RPMI7951 (cell line): ENCODE data around the gene SPSB1. TPM values are rescaled to one million over a fixed set of nuclear protein-coding genes. Genes with fewer than 3 reads are reported as not detected.

ENCODE experiments used
- DNase-seq: peaks from one replicate; pipeline ENCODE4 v3.0.0-alpha.2; 2012; ENCODE audit warnings: low read depth
- total RNA-seq: library from RNA; depleted of rRNA; stranded (reverse); fragments of >200 nt; shearing (Covaris generic); gene quantifications from 2 replicates; pipeline ENCODE4 v1.2.3, GENCODE V29; 2014

SPSB1 gene
- total RNA-seq, 1 experiment from 2014 or later: 7.6 TPM

- peak; percentile 48 for DNase-seq
These were observed 25.1 kb downstream of the SPSB1 start for GRCh38 chr1:9317591-9318417.

DNA sequence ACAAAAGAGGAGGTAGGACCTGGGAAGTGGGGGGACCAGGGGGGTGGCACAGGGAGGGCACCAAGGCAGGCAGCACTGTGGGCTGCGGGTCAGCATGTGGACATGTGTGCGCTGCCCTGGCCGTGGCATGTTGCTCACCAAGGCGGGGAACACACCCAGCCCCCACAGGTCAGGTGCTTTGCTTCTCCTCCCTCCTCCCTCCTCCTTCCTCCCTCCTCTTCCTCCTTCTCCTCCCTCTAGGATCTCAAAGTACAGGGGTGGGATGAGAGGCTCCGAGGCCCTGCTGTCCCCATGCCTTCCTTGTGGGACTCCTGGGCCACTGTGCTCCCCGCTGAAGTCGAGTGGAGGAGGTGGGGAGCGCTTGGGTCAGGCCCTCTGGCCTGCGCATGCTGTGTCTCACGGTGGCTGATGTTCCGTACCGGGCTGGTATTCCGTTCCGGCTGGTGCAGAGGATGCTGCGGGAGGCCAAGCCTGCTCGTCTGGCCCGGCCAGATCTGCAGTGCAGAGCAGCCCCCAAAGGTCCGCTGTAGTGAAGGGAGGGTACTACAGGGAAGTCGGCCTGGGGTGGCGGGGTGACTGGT is 26.6 kb downstream of the SPSB1 start:
- no peak for DNase-seq

GRCh38 chr1:9319789-9320519 is 27.3 kb downstream of the SPSB1 start:
- no peak for DNase-seq

DNA sequence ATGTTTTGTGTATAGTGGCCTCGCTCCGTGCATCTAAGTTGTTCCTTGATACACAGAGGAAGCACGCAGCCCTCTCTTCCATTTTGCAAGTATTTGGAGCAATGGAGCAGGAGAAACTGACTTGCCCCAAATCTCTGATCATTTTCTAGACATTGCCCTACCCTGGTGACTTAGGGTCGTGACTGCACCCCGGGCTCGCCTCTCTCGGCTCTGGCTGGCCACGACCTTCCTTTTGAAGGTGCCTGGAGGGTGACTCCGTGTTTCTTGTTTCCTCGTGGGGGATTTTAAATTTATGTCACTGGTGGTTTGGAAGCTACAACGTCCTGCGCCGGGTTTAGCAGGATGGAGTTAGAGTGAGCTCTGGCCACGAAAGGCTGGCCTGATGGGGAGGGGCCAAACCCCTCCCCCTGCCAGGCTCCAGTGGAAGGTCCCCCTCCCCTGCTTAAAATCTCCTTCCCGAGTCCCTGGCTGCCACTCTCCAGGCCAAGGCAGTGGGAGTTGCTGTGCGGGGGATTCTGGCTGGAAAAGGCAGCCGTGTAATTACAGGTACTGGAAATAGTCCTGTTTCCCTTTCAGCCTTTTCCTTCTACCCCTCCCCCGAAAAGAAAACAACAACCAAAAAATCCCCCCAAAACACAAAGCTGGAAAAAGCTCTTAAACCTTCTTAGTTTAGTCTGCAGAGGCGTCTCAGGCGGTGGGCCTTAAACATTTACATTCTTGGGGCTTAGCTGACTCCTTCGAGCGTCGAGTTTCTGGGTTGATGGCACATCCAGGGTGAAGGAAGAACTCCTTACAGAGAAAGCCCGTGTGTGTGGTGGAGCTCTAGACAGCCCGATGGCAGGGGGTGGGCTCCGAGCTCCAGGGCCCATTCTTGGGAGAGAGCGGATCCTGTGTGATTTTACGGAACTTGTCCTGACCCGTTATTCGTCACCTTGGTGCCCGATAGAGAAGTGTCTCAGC is 28.1 kb downstream of the SPSB1 start:
- no peak for DNase-seq

GRCh38 chr1:9321480-9321849 is 28.8 kb downstream of the SPSB1 start:
- DNase-seq: peak; percentile 55

DNA sequence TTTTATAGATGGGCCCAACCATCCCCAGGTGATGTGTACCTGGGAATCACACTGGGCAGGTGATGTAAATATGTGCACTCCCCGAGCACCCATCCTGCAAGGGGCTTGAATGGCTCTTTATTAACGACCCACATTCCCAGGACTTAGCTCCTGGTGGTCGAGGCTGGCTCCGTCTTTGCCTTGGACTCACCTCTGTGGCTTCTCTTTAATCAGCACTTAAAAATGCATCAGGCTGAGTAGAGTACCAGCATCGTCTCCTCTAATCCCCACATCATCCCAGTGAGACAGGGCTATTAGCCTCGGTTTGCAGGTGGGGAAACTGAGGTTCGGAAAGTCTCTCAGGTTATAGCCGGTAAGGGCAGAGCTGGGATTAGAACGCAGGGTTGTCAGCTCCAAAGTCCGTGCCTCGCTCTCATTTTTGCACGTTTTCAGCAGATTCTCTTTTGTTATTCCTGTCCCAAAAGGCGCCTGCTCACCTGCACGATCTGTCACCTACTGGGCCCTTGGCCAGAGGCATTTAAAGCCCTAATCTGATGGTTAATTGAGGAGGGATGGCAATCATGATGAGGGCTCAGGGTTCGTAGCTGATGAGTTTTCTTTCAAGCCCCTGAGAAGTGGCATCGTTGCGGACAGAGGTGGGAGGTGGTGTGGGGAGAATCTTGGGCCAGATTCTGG is 29.4 kb downstream of the SPSB1 start:
- DNase-seq: no peak

- no peak for DNase-seq
These were observed 30.1 kb downstream of the SPSB1 start for GRCh38 chr1:9322661-9323244.

DNA sequence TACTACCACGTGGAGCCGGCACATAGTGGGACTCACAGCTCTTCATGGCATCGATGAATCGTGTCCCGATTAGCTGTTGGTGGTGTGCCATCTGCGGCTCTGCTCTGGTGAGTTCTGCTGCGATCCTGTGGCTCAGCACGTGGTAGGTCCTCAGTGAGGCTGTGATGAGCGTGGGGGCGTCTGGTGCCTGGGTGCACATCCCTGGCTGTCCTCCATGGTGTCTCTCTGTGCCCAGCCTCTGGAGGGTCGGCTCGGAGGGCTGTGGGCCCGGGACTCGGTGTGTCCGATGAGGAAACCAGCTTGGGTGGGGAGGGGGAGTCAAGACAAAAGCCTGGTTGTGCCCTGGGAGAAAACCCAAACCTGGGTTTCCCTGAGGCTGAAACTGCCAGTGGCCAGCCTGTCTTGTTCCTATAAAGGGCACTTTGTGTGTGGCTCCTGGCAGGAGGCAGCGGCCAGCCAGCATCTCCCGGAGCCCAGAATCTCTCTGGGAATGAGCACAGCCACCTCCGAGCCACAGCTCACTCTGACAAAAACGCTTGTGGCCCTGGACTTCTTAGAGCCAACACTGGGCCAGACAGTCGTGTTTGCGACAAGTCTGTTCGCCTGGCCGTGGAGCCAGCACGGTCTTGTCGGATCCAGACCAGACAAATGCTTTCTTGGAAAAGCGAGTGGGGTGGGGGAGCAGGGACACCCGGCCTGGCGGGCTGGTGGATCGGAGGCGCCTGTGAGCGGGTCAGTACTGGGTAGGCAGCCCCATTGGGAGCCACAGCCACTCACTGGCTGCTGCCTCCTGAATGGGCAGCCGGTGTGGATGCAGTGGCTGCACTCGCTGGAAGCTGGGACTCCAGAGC is 31.8 kb downstream of the SPSB1 start:
- DNase-seq: peak; percentile 41

DNA sequence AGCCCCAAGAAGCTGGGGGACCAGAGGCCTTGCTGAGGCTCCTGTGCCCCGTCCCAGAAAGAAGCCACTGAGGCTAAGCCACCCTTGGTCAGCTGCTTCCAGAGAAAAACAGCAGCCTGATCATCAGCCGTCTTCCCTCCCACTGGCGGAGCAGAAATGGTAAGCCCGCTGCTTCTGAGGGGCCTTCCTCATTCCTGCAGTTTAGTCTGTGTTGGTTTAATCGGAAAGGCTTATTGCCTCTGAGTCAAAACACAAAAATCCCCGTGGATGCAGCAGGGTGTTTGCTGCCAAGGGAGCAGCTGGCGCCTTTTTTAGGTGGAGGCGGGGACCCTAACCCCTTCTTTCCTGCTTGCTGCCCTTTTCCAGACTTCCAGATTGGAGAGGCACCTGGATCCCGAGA is 33.9 kb downstream of the SPSB1 start:
- no peak for DNase-seq

- DNase-seq: no peak
These were observed 35.5 kb downstream of the SPSB1 start for GRCh38 chr1:9328201-9328600.

DNA sequence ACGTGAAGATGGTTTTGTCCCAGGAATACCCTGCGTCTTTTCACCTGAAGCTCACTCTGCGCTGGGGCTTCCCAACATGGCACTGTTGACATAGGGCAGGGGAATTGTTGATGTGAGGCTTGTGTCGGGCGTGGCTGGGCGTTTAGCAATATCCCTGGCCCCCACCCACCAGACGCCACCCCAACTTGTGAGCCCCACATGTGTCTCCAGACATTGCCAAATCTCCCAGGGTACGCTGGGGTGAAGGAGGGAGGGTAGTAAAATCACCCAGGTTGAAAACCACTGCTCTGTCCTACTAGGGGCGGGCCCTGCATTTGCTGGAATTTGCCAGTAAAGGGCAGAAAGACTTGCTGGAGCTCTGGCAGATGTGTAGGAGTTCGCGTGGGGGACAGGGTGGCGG is 36.0 kb downstream of the SPSB1 start:
- DNase-seq: no peak

DNA sequence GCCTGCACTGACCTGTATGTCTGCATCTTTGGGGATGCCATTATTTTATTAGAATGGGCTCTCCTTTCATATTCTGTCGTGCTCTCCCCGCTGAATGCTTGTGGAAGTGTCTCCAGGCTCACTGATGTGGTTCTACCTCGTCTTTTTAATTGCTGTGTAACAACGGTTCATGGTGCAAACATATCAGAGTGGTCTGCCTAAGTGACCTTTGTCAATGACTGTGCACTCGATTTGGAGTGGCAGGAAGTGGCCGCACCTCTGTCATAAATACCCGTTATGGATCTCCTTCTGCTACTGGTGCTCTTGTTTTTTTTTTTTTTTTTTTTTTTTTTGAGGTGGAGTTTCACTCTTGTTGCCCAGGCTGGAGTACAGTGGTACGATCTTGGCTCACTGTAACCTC is 38.3 kb downstream of the SPSB1 start:
- DNase-seq: no peak

DNA sequence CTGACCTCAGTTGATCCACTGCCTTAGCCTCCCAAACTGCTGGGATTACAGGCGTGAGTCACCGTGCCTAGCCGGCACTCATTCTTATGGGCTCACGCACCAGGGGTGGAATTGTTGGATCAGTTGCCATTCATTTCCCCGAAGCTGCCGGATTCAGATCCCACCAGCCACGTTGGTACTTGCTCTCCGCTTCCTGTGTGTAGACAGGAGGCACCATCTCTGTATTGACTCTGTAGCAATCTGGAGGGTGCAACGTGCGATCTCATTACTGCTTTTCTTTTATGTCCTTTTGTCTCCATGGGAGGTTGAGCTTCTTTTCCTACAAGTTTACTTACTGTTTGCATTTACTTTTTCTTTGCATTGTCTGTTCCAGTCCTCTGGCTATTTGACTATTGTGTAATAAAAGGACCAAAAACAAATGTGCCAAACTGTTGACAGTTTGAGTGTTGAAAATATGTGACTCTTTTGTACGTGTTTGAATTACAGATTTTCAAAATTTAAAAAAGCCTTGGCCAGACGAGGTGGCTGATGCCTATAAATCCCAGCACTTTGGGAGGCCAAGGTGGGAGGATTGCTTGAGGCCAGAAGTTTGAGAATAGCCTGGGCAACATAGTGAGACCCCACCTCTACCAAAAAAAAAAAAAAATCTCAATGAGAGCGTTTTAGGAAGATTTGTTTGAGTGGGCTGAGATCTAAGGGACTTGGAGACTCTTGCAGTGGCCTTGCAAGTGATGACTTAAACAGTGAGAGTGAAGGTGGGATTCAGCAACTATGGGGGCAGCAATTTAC is 39.1 kb downstream of the SPSB1 start:
- DNase-seq: no peak

DNA sequence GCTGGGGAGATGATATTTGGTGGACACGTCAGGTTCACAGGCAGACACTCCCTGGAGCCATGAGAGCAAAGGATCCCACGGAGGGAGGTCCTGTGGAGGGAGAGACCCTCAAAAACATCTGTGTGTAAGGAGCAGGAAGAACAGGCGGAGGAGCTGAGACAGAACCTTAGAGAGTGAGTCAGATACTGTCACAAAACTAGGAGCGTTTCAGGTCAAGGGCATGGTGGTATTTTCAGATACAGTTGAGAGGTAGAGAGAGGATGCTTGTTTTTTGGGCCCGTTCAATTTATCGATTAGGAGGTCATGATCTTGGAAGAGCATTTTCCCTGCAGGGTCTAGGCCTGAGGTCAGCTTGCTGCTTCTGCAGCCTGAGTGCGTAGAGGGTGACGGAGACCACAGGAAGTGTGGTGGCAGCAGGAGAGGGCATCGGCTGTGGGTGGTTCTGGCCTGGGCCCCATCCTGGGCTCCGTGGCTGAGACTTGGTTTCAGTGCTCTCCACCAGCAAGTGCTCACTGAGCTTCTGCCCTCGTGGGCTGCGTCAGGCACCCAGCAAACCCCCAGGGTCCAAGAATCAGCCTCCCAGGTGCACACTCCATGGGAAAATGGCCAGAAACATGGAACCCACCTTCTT is 39.9 kb downstream of the SPSB1 start:
- no peak for DNase-seq

DNA sequence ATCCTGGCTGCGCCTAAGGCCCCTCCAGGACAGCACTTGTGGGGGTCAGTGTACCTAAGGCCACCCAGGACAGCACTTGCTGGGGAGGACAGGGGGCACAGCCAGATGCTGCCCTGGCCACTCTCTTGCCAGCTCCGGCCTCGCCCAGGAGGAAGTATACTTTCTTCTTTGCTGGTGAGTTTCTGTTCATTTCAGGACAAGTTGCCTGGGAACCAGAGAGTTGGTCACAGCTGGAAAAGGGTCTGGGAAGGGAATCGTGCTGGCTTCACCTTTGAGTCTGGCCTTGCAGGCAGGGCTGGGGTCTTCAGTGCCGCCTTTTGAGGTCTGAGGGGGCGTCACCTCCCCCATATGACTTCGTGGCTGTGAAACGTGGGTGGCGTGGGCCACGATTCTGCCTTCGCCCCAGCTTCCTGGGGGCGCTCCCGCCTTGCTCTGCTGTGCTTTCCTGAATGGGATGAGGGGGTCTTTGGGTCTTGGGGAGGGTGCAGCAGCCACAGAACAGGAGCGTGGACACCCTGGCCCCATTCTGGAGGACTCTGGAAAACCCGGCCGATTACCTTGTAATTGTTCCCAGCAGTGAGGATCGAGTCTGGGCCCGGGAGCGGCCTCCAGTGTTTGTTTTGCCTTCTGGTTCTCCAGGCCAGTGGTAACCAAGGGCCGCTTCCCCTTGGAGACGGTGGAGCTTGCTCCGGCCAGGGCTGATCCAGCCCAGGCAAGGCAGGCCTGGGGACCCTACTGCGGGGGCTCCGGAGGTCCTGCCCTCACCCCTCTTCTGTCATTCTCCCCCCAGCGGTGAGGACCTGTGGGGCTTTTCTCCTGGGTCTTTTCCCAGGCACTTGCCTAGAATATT is 45.9 kb downstream of the SPSB1 start:
- DNase-seq: no peak

DNA sequence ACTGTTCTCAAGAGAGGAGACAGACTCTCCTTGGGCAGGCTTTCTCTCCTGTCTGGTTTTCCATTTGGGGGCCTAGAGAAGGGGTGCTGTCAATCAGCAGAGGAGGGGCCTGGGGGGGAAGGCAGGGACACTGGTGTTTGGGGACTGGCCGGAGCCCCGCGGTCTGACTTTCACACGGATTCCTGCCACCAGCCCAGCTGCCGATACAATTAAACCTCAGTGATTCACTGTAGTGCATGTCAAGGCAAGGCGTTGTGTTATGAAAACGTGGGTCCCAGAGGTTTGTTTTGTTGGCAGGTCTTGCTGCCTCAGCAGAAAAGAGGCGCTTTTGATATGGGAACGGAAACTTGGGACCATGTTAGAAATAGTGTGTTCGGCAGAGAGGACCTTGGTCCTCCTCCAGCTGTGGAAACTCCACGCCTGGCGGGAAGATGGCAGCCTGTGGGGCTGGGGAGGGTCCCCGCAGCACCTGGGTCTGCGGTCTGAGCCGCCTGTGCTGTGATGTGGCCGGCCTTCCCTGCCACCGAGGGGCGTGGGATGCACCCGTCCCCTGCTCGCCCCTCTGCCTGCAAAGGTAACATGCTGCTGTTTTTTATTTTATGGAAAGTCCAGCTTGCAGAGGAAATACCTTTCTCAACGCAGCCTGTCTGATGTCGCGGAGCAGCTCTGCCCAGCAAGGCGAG is 47.6 kb downstream of the SPSB1 start:
- DNase-seq: no peak

DNA sequence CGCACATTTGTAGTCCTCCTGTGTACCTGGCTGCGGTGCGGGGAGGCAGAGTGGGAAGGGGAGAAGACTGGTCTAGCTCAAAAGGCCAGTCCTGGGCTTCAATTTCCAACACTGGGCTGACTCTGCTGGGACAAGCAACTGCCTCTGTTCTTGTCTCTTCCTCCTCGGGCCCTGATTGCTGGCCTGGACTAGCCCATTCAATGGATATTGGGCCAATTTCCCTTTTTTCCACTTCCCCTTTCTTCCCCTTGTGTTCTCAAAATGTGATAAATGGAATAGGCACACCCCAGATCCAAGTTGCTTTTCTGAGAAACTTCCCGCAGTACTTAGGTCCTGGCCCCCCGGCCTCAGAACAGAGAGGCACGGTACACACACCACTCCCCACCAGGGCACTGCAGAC is 48.2 kb downstream of the SPSB1 start:
- no peak for DNase-seq
